ENCODE data around the gene LPCAT2. TPM values are rescaled to one million over a fixed set of nuclear protein-coding genes. Genes with fewer than 3 reads are reported as not detected.

The LPCAT2 gene
- total and polyA plus RNA-seq, 2 donors (not counting 1 experiment from before 2014, with no cell fraction given), result 0.15 to 0.59 TPM

DNA sequence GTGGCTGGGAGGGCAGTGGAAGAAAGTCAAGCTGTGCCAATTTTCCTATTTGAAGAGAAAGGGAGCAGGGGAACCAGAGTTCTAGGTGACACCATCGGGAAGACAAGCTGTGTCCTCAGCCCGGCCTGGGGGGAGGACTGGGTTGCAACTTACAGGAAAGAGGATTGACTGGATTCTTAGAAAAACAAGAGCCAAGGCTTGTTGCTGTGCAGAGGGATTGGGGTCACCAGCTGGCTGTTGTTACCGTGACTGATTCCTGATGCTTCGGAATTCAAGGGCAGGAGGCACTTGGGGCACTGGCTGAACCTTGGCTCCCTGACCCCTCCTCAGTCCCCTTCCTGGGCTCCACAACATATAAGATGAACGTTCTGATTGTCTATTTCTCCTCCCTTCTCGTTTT lies 46.6 kb upstream of the LPCAT2 start:
- H3K27me3 Mint-ChIP-seq, result peaks cover 17% of the 10 kb centered on the region
- H3K4me2 ChIP-seq (replicated peaks; ENCODE audit: low read depth, low read length, poor library complexity, severe bottlenecking), result no peak overlapping the region
- H3K9ac ChIP-seq (ENCODE audit: low read length), result no peak overlapping the region
- H3K27ac Mint-ChIP-seq, result no peak overlapping the region
- no peaks in the 10 kb centered on the region for H3K4me1 ChIP-seq (ENCODE audit: control insufficient read depth in 2 of 2, insufficient read depth in 2 of 2, low read length in 2 of 2)
- no peak overlapping the region for H3K27ac ChIP-seq (ENCODE audit: low read length in 2 of 2)
- TF ChIP-seq, protein P1, sequence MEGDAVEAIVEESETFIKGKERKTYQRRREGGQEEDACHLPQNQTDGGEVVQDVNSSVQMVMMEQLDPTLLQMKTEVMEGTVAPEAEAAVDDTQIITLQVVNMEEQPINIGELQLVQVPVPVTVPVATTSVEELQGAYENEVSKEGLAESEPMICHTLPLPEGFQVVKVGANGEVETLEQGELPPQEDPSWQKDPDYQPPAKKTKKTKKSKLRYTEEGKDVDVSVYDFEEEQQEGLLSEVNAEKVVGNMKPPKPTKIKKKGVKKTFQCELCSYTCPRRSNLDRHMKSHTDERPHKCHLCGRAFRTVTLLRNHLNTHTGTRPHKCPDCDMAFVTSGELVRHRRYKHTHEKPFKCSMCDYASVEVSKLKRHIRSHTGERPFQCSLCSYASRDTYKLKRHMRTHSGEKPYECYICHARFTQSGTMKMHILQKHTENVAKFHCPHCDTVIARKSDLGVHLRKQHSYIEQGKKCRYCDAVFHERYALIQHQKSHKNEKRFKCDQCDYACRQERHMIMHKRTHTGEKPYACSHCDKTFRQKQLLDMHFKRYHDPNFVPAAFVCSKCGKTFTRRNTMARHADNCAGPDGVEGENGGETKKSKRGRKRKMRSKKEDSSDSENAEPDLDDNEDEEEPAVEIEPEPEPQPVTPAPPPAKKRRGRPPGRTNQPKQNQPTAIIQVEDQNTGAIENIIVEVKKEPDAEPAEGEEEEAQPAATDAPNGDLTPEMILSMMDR (IDR thresholded peaks at IDR 0.05), result no peak
- no peak for TF ChIP-seq EZH2 (IDR thresholded peaks at IDR 0.05; ENCODE audit: borderline replicate concordance, insufficient read depth, low read depth, low read length, poor library complexity, severe bottlenecking)
- H3K4me3 ChIP-seq (ENCODE audit: control extremely low read depth in 1 of 5, extremely low read depth in 1 of 5, insufficient read depth in 1 of 5, low read depth in 2 of 5, low read length in 4 of 5), result no peak overlapping the region
- ATAC-seq (ENCODE audit: low read depth) (no peak), DNase-seq (no peak)
- H4K20me1 ChIP-seq (ENCODE audit: control insufficient read depth, insufficient read depth, low read length, poor library complexity, severe bottlenecking), result no peaks in the 10 kb centered on the region
- intact Hi-C loops (cut with micrococcal nuclease), result loop anchor here (10.0 kb wide), 1 partner anchor 1517 kb away; no protein-coding TSS in a partner anchor
- no peaks in the 10 kb centered on the region for H3K79me2 ChIP-seq (ENCODE audit: control insufficient read depth, insufficient read depth, low read length)
- H2AFZ ChIP-seq (ENCODE audit: insufficient read depth, low read depth, low read length, poor library complexity, severe bottlenecking), result no peak overlapping the region
- no peak overlapping the region for H3K4me3 Mint-ChIP-seq
- H3K27me3 ChIP-seq (replicated peaks in 1 of 4; ENCODE audit: control extremely low read depth in 1 of 4, control insufficient read depth in 3 of 4, insufficient read depth in 4 of 4, low read length in 3 of 4), result no peaks in the 10 kb centered on the region
- no peaks in the 10 kb centered on the region for H3K36me3 ChIP-seq (replicated peaks in 1 of 2; ENCODE audit: control extremely low read depth in 1 of 2, control insufficient read depth in 1 of 2, extremely low read depth in 1 of 2, insufficient read depth in 2 of 2, low read length in 1 of 2)
- no peaks in the 10 kb centered on the region for H3K4me1 Mint-ChIP-seq
- H3K9me3 Mint-ChIP-seq (ENCODE audit: insufficient read depth), result no peaks in the 10 kb centered on the region
- ChIA-PET POLR2A (no interaction called here), CTCF (interaction anchor here (1.7 kb wide), 1 partner anchor 856 kb away, joined by 6 read pairs; no protein-coding TSS in a partner anchor)
- H3K9me3 ChIP-seq (ENCODE audit: control extremely low read depth in 1 of 3, control insufficient read depth in 2 of 3, insufficient read depth in 1 of 3, low read length in 2 of 3), result no peaks in the 10 kb centered on the region
- WGBS (ENCODE audit: insufficient coverage), result 93% methylated on average over 3 of the region's 6 CpGs

DNA sequence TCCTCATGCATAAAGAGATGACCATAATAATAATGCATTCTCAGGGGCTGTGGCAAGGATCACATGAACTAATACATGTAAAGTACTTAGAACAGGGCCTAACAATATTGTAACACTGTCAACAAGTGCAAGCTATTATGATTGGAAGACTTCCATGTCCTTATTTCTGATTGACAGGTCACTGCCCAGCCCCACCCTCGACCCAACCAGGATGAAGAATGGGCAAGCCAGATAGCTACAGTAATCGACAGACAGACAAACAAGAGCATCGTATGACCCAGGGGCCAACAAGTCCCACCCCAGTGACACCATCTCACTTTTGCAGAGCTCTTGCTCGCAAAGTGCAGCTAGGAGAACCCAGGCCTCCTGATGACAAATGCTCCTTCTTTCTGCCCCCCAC lies 44.5 kb upstream of the LPCAT2 start:
- Histone ChIP-seq H4K20me1 (ENCODE audit: control insufficient read depth, insufficient read depth, low read length, poor library complexity, severe bottlenecking) (no peaks in the 10 kb centered on the region), H3K4me1 (ENCODE audit: control insufficient read depth in 2 of 2, insufficient read depth in 2 of 2, low read length in 2 of 2) (no peaks in the 10 kb centered on the region), H2AFZ (ENCODE audit: insufficient read depth, low read depth, low read length, poor library complexity, severe bottlenecking) (no peak overlapping the region), H3K4me2 (replicated peaks; ENCODE audit: low read depth, low read length, poor library complexity, severe bottlenecking) (no peak overlapping the region), H3K27me3 (replicated peaks in 1 of 4; ENCODE audit: control extremely low read depth in 1 of 4, control insufficient read depth in 3 of 4, insufficient read depth in 4 of 4, low read length in 3 of 4) (no peaks in the 10 kb centered on the region), H3K4me3 (ENCODE audit: control extremely low read depth in 1 of 5, extremely low read depth in 1 of 5, insufficient read depth in 1 of 5, low read depth in 2 of 5, low read length in 4 of 5) (no peak overlapping the region), H3K79me2 (ENCODE audit: control insufficient read depth, insufficient read depth, low read length) (no peaks in the 10 kb centered on the region), H3K36me3 (replicated peaks in 1 of 2; ENCODE audit: control extremely low read depth in 1 of 2, control insufficient read depth in 1 of 2, extremely low read depth in 1 of 2, insufficient read depth in 2 of 2, low read length in 1 of 2) (no peaks in the 10 kb centered on the region), H3K27ac (ENCODE audit: low read length in 2 of 2) (no peak overlapping the region), H3K9ac (ENCODE audit: low read length) (no peak overlapping the region), H3K9me3 (ENCODE audit: control extremely low read depth in 1 of 3, control insufficient read depth in 2 of 3, insufficient read depth in 1 of 3, low read length in 2 of 3) (no peaks in the 10 kb centered on the region)
- Mint-ChIP-seq H3K4me1 (no peaks in the 10 kb centered on the region), H3K27ac (no peak overlapping the region), H3K9me3 (ENCODE audit: insufficient read depth) (no peaks in the 10 kb centered on the region), H3K27me3 (peaks cover 9% of the 10 kb centered on the region), H3K4me3 (no peak overlapping the region)
- no peak for ATAC-seq (ENCODE audit: low read depth)
- CTCF ChIA-PET, result interaction anchor here (0.6 to 3.2 kb wide), 29 partner anchors 8 to 1237 kb away, joined by 3 to 28 read pairs (median 4); no protein-coding TSS in a partner anchor
- intact Hi-C loops (cut with micrococcal nuclease), result loop anchor here (10.0 kb wide), 1 partner anchor 1520 kb away; no protein-coding TSS in a partner anchor
- WGBS (ENCODE audit: insufficient coverage), result 54% methylated on average over 4 of the region's 4 CpGs
- POLR2A ChIA-PET, result no interaction called here
- TF ChIP-seq, protein P1 (IDR thresholded peaks at IDR 0.05), result no peak
- TF ChIP-seq EZH2 (IDR thresholded peaks at IDR 0.05; ENCODE audit: borderline replicate concordance, insufficient read depth, low read depth, low read length, poor library complexity, severe bottlenecking), result no peak
- no peak for DNase-seq

Measured in B cell (primary cell).